ENCODE data around the gene SPACA6. TPM values are rescaled to one million over a fixed set of nuclear protein-coding genes. Genes with fewer than 3 reads are reported as not detected.

The SPACA6 gene
- total and polyA plus RNA-seq, 2 of the 8 experiments (the other 6 are each of a cell fraction or from before 2014, with no cell fraction given), result 7.1 to 7.5 TPM

DNA sequence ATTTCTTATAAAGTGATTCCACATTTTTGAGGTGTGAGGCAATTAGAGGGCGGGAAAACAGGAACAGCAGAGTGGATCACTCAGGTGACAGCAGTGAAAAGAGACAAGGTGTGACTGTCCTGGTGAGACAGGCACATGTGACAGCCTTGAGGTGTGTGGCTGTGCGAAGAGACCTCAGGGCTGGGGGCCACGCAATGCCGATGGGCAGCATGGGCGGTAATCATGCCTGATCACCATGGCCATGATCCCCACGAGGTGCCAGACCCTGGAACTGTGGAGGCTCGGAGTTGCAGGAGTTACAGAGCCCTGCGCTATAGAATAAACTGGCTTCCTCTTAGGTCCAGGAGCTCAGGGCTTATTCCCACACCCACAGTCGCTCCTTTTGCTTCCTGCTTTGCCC, 2.0 kb downstream of the SPACA6 start:
- H4K91ac ChIP-seq (replicated peaks; ENCODE audit: insufficient read length, low read length), result no peak overlapping the region
- H3K18ac ChIP-seq (ENCODE audit: extremely low read depth, low read length), result no peak overlapping the region
- peaks cover 11% of the 10 kb centered on the region for H3K79me1 ChIP-seq (ENCODE audit: low read depth, low read length)
- FAIRE-seq (no peak), DNase-seq (ENCODE audit: low read depth in 1 of 2, low spot score in 2 of 2) (no peak)
- no peak overlapping the region for H3K23ac ChIP-seq (ENCODE audit: insufficient read length)
- no peak overlapping the region for H2BK20ac ChIP-seq (ENCODE audit: low read length)
- H3K56ac ChIP-seq (replicated peaks; ENCODE audit: insufficient read length, low read depth, low read length), result no peak overlapping the region
- H2BK12ac ChIP-seq (ENCODE audit: low read depth, low read length), result no peak overlapping the region
- H2AK5ac ChIP-seq (ENCODE audit: low read depth, low read length), result no peak overlapping the region
- H3K27me3 ChIP-seq (replicated peaks in 1 of 4; ENCODE audit: control insufficient read depth in 3 of 4, extremely low read depth in 1 of 4, insufficient read depth in 3 of 4, low read length in 3 of 4), result no peaks in the 10 kb centered on the region
- CTCF ChIA-PET (ENCODE audit: partially characterized antibody), result interaction anchor here (1.0 to 2.2 kb wide), 2 partner anchors 36 to 83 kb away, joined by 3 to 6 read pairs; no protein-coding TSS in a partner anchor
- no peaks in the 10 kb centered on the region for H3K9me3 ChIP-seq (ENCODE audit: insufficient read depth in 2 of 2, low read depth in 1 of 2, low read length in 1 of 2)
- H3K4me3 ChIP-seq (ENCODE audit: extremely low read depth in 1 of 4, insufficient read depth in 2 of 4, low read depth in 3 of 4, low read length in 4 of 4), result no peak overlapping the region
- H3K23me2 ChIP-seq (ENCODE audit: low read depth, low read length), result peaks cover 7% of the 10 kb centered on the region; the same call in 1 of the 2 replicates
- 90% methylated on average over 9 of the region's 9 CpGs; no CpG with 5 or more reads in 1 of the 2 experiments for WGBS, 2 experiments (ENCODE audit: extremely low coverage in 1 of 2, insufficient coverage in 1 of 2, insufficient read length in 1 of 2, insufficient replicate concordance in 2 of 2, low coverage in 1 of 2, low lambda C conversion rate in 2 of 2, missing lambda C conversion rate in 1 of 2)
- H3K4ac ChIP-seq (replicated peaks; ENCODE audit: insufficient read length, low read depth, low read length), result no peak overlapping the region
- peaks cover 0 to 11% (median 4%) of the 10 kb centered on the region in 4 experiments; a peak in 4 of 7 replicates for H3K4me1 ChIP-seq (replicated peaks in 1 of 4; ENCODE audit: control insufficient read depth in 3 of 4, insufficient read depth in 4 of 4, low read length in 3 of 4)
- TF ChIP-seq HDAC6 (IDR thresholded peaks at IDR 0.05; ENCODE audit: low read depth, low read length), result no peak
- no peak for TF ChIP-seq POLR2A (IDR thresholded peaks at IDR 0.05; ENCODE audit: control extremely low read depth in 1 of 2, low read depth in 2 of 2, low read length in 2 of 2)
- no peak overlapping the region for H2BK120ac ChIP-seq (replicated peaks; ENCODE audit: low read depth, low read length)
- H2BK15ac ChIP-seq (ENCODE audit: low read length), result no peak overlapping the region
- H3K4me2 ChIP-seq (ENCODE audit: insufficient read depth in 1 of 2, low read depth in 2 of 2, low read length in 2 of 2), result no peak overlapping the region
- H3K79me2 ChIP-seq (ENCODE audit: control insufficient read depth in 1 of 2, insufficient read depth in 2 of 2, low read length in 2 of 2), result peaks cover 0 to 12% of the 10 kb centered on the region in 2 experiments; a peak in 1 of 4 replicates
- H2AFZ ChIP-seq (ENCODE audit: low read length), result no peak overlapping the region
- 0 out of 8 replicates have a peak, but pooled peaks cover 0 to 4% (median 0%) of the 10 kb centered on the region in 4 experiments for H3K36me3 ChIP-seq (ENCODE audit: control insufficient read depth in 2 of 4, insufficient read depth in 4 of 4, low read length in 3 of 4)
- no peak overlapping the region for H3K9ac ChIP-seq (replicated peaks in 1 of 4; ENCODE audit: extremely low read depth in 1 of 4, low read depth in 3 of 4, low read length in 3 of 4)
- peaks cover 0 to 7% of the 10 kb centered on the region in 2 experiments for H4K20me1 ChIP-seq (replicated peaks in 1 of 2; ENCODE audit: control insufficient read depth in 1 of 2, insufficient read depth in 2 of 2, low read length in 2 of 2)
- H4K5ac ChIP-seq (ENCODE audit: insufficient read length, low read depth, low read length), result no peak overlapping the region
- no peak overlapping the region for H4K8ac ChIP-seq (ENCODE audit: extremely low read depth, insufficient read depth, low read length)
- H3K14ac ChIP-seq (ENCODE audit: insufficient read length), result no peak overlapping the region
- H2BK5ac ChIP-seq (ENCODE audit: low read depth, low read length), result no peak overlapping the region
- POLR2A ChIA-PET (ENCODE audit: partially characterized antibody), result interaction anchor here (1.0 kb wide), 1 partner anchor 8 kb away, joined by 3 read pairs; no protein-coding TSS in a partner anchor
- no peak overlapping the region for H3K27ac ChIP-seq (ENCODE audit: low read depth, low read length)
